NCI-H2227 treated with DMSO at 0.1 percent for 48 hours (cell line): Measurements from ENCODE around the gene ARHGAP30.
"Not testable (repeated sequence)": the region's sequence is repeated elsewhere in the genome, so short reads cannot be mapped to it uniquely, and the experiment has no call there.

Source experiments
- DNase-seq: peaks from one replicate; lab custom pipeline; 2025; lab: John Stamatoyannopoulos, UW

The ARHGAP30 gene

DNA sequence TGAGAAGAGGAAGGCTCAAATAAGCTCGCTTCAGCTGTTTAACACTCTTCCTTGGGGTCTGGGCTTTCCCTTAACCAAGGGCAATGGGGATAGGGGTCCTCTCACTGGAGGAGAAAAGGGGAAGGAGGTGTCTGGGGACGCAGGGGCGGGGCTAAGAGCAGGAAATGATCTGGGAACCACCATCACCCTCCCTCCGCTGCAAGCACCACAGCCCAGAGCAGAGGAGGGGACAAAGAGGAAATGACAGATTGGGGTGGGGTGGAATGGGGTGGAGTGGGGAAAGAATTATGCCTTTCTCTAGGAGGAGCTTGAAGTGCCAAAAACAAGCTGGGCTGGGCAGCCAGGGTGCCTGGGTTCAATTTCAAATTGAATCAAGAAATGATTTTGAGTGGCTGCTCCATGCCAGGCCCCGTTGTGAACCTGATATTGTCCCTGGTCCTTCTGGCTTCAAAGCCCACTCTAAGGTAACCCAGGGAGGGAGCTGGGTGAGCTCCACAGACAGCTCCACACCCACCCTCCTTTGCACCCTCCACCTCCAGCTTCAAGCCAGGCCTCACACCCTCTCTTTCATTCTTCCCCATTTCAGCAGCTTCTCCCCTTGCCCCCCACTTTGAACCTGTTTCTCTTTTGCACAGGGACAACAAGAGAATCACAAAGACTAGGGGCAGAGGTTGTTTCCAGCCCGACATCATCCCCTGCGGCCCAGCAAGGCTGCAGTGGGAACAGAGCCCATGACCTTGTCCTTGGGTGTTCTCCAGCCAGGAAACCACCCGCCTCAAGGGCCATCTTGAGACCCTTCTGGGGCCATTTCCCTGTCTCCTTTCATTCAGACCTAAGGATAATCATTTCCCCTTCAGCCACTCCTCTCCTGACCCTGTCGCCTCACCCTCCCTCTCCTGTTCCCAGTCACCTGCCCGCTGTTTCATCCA is 1.1 kb downstream of the ARHGAP30 start:
- DNase-seq: no peak

DNA sequence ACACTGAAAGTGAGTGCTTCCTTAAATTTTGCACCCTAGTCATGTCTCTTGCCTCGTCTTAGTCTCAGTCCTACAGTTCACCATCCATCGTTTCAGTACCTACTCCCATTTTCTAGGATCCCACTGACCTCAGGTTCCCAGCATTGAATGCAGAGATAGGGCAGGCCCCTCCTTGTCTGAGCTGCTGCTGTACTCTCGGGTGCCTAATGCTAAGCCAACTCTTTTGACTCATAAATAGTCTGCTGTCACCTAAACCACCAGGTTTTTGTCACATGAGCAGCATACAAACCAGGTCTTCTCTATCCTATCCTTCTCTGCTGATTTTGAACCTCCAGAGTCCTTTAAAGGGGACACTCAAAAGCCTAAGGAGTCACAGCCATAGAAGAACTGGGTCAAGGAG is 3.0 kb downstream of the ARHGAP30 start:
- DNase-seq: no peak

GRCh38 chr1:161065681-161066080 is 4.0 kb downstream of the ARHGAP30 start:
- DNase-seq: not testable (repeated sequence)

DNA sequence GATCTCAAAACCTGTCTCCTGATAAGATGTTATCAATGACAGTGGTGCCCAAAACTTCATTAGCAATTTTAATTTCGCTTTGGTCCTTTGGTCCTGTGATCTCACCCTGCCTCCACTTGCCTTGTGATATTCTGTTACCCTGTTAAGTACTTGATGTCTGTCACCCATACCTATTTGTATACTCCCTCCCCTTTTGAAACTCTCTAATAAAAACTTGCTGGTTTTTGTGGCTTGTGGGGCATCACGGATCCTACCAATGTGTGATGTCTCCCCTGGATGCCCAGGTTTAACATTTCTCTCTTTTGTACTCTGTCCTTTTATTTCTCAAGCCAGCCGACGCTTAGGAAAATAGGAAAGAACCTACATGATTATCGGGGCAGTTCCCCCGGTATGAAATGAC is 5.8 kb downstream of the ARHGAP30 start:
- DNase-seq: not testable (repeated sequence)

DNA sequence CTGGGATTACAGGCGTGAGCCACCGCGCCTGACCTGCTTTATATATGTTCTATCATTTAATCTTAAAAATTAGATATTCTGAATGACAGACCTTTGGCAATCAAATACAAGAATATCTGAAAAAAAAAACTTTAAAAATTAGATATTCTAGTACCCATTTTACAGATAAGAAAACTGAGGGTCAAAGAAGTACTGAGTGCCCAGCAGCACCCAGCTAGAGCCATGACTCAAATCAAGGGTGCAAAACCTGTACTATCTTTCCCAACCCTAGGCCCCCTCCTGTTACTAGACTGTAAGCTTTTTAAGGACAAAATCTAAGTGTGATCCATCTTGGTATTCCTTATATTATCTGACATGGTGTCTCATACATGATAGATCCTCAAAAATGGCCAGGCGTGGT is 8.3 kb downstream of the ARHGAP30 start:
- DNase-seq: no peak

GRCh38 chr1:161059293-161059692 is 10.4 kb downstream of the ARHGAP30 start:
- no peak for DNase-seq

- no peak for DNase-seq
Measured at GRCh38 chr1:161054805-161055204, 14.9 kb downstream of the ARHGAP30 start.

DNA sequence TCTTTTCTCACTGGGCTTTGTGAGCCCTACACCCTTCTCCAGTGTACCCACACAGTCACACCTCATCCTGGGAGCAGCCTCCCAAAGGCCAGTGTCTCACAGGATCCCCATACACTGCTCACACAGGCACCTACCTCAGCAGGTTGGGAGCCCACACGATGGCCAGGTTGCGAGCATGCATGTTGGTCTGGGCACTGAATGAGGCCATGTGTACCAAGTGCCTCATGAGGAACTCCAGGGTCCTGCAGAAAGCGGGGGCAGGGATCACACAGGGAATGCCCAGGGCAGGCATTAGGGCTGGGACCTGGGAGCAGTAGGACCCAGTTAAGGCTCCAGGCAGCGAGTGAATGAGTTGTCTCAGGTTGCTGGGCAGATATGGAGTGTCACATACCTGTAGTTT is 15.5 kb downstream of the ARHGAP30 start:
- DNase-seq: no peak

- no peak for DNase-seq
Measured at GRCh38 chr1:161052899-161053298, 16.8 kb downstream of the ARHGAP30 start.

- DNase-seq: no peak
Measured at GRCh38 chr1:161051219-161051618, 18.5 kb downstream of the ARHGAP30 start.

GRCh38 chr1:161048949-161049722 is 20.6 kb downstream of the ARHGAP30 start:
- no peak for DNase-seq

- DNase-seq: no peak
Measured at GRCh38 chr1:161047436-161048420, 22.0 kb downstream of the ARHGAP30 start.

DNA sequence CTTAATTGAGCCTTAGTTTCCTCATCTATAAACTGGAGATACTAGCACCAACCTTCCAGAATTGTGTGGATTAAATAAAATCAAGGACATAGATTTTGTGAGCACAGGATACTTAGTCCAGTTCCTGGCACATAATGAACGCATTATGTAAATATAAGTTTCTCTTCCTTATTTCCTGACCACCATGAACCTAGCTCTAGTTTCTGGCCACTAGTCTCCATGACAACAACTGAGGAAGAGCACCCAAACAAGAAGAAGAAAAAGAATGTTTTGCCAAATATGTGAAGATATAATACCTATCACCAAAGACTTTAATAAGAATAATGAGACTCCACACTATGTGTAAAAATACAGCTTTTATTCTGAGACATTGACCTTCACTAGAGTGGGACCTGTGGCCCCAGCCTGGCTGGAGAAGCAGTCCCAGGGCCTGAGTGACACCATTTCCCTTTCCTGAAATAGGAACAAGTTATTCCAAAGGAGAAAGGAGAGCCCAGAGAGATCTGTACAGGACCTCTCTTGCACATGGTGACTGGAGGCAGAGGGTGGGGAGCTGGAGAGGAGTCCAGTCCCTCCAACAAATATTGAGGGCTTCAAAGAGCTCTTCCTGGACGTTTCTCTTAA is 23.0 kb downstream of the ARHGAP30 start:
- DNase-seq: no peak

GRCh38 chr1:161045736-161046604 is 23.7 kb downstream of the ARHGAP30 start, which contains the start of gene USF1:
USF1 (minus strand) TSS chr1:161045977; CDS start chr1:161043275, 2,702 bp downstream.
- DNase-seq: peak; percentile 98

DNA sequence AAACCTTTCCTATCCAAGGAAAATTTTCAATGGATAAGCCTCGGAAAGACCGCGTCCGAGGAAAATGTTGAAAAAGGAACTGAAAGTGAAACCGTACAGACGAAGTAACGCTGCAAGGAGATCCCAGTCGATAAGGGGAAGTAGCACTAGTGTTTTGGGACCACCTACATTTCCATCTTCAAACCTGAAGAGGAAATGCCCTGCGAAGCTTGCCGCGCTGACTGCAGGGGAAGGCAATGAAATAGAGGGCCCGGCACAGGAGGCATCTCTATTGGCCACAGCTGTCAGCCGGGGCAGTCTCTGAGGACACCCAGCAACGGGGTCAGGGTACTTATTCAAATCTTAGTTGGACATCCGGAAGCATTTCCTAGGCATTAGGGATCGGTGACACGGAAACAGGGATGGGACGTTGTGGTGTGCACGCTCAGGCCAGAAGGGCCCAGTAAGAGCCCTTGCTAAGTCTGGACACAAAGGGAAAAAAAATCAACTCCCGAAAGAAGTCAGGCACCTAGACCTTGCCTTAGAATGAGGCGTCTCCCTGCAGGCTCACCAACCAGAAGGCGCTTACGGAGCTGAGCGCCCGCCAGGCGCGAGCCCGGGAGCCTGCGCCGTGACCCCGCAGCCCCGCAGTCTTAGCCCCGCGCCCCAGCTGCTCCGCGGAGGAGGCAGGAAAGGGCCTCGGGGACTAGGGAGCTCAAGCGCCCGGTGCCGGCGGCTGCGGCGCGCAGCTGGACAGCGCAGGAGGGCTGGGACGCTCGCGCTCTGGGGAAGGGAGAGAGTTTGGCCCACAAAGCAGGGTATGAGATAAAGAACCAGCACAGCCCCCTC is 24.6 kb downstream of the ARHGAP30 start:
- DNase-seq: peak; percentile 58

DNA sequence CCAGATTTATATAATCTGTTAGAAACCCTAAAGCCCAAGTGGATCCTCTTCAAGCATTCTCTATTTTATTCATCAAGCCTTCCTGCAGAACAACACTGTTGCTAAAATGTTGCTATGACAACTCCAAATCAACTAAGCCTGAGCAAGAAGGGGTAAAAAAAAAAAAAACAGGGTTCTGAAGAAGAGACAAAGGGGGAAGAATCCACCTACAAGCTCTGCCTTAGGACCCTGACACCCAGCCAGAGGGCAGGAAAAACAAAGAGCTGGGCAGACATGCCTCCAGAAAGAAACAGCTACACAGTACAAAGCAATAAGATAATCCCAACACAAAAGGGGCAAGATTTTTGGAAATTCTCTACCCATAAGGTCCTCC is 25.2 kb downstream of the ARHGAP30 start:
- no peak for DNase-seq

- DNase-seq: no peak
Measured at GRCh38 chr1:161039546-161039945, 30.1 kb downstream of the ARHGAP30 start.

DNA sequence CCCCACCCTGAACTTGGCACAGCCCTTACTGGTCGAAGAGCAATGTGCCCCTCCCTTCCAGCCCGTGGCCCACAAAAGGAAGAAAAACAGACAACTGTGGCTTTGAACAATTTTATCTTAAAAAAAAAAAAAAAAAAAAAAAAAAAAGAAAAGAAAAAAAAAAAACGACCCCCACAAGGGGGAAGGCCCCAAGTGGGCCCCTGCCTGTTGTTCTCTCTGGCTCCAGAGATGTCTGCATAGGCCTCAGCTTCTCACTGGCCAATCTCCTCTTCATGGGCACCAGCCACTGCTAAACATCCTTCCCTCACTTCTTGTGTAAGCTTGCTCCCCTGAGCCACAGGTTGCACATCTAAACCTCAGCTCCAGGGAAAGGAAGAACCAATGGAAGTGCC is 30.5 kb downstream of the ARHGAP30 start:
- no peak for DNase-seq

DNA sequence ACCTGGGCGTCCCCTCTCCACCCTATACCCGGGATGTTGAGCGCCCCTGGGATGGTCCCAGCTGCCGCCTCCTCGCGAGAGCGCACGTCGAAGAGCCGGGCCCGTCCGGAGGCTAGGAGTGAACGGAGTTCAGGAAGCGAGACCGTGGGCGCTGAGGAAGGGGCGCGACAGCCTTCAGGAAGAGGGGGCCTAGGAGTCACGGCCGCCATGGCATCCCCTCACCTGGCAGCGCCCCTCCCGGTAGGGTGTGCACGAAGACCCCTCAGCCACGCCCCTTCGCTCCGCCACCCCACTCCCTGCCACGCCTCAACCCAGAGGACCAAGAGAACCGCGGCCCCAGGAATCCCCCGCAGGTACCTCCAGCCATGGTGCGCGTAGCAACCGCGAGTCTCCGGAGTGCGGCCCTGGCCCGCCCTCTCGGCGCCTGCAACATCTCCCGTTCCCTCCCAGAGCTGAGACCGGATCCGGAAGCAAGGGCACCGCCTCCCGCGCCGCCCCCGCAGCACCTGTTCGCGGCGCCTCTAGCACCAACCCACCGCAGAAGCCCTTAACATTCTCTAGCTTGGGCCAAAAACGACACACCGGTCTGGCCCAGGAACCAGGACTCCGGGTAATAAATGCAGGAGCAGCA is 31.1 kb downstream of the ARHGAP30 start, which contains the start of gene TSTD1:
Gene TSTD1 (minus strand): TSS at position 442 of the 631 bp plus-strand sequence. CDS start 75 bp downstream, at position 367.
- peak; percentile 63 for DNase-seq
